ENCODE results near the gene DYNLT2B. TPM values are rescaled to one million over a fixed set of nuclear protein-coding genes. Genes with fewer than 3 reads are reported as not detected.
A peak's percentile ranks its signal among the peaks of the same experiment; 100 is the strongest.
"Not testable (repeated sequence)": the region's sequence is repeated elsewhere in the genome, so short reads cannot be mapped to it uniquely, and the experiment has no call there.

The DYNLT2B gene
- total and polyA plus RNA-seq, 4 donors: 1.1 to 3.7 (median 2.9) TPM

DNA sequence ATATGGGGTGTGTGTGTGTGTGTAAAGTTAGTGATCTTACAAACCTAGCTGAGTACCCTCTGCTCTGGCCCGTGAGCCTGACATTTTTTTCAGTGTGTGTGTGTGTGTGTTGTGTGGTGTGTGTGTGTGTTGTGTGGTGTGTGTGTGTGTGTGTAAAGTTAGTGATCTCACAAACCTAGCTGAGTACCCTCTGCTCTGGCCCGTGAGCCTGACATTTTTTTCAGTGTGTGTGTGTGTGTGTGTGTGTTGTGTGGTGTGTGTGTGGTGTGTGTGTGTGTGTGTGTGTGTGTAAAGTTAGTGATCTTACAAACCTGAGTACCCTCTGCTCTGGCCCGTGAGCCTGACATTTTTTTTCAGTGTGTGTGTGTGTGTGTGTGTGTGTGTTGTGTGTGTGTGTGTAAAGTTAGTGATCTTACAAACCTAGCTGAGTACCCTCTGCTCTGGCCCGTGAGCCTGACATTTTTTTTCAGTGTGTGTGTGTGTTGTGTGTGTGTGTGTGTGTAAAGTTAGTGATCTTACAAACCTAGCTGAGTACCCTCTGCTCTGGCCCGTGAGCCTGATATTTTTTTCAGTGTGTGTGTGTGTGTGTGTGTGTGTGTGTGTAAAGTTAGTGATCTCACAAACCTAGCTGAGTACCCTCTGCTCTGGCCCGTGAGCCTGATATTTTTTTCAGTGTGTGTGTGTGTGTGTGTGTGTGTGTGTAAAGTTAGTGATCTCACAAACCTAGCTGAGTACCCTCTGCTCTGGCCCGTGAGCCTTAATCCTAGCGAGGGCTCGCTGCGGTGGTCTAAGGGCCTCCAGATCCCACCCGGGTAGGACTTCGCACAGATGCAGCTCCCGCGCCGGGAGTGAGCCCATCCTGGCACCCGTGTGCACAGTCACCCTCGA, 997 bp downstream of the DYNLT2B start:
- WGBS: 20% methylated on average over 17 of the region's 17 CpGs
- Histone ChIP-seq H3K27ac (ENCODE audit: low read depth in 1 of 2, low read length in 2 of 2) (peak overlapping the region; percentile 87 to 88), H3K4me3 (ENCODE audit: low read depth in 1 of 3, low read length in 3 of 3) (peak overlapping the region; percentile 67 to 97 (median 71))
- not testable (repeated sequence) for H3K9me3 ChIP-seq (ENCODE audit: control insufficient read depth in 4 of 4, low read length in 3 of 4); DNase-seq (ENCODE audit: low spot score); H3K4me1 ChIP-seq (ENCODE audit: control insufficient read depth in 4 of 4, insufficient read depth in 4 of 4, low read length in 3 of 4); H3K9ac ChIP-seq (ENCODE audit: low read depth in 1 of 2, low read length in 2 of 2); H3K27me3 ChIP-seq (ENCODE audit: control insufficient read depth in 4 of 4, insufficient read depth in 4 of 4, low read length in 3 of 4); H3K36me3 ChIP-seq (ENCODE audit: control insufficient read depth in 4 of 4, insufficient read depth in 3 of 4, low read depth in 1 of 4, low read length in 3 of 4)

DNA sequence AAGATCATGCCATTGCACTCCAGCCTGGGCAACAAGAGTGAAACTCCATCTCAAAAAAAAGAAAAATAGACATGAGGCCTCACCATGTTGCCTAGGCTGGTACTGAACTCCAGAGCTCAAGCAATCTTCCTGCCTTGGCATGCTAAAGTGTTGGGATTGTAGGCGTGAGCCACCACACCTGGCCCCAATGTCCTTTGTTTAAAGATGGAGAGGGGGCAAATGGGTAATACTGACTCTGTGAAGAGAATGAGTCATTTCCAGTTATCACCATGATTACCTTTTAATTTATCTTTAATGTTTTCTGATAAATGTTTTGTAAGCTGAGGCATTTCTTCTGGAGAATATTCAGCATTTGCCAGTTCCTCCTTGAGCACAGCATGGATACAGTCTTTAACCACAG, 2.2 kb downstream of the DYNLT2B start:
- no peak overlapping the region for H3K9ac ChIP-seq (ENCODE audit: low read depth in 1 of 2, low read length in 2 of 2)
- DNase-seq (ENCODE audit: low spot score): no peak
- H3K27ac ChIP-seq (ENCODE audit: low read depth in 1 of 2, low read length in 2 of 2): no peak overlapping the region
- peaks cover 0 to 8% (median 2%) of the 10 kb centered on the region in 4 donors for H3K4me1 ChIP-seq (ENCODE audit: control insufficient read depth in 4 of 4, insufficient read depth in 4 of 4, low read length in 3 of 4)
- H3K27me3 ChIP-seq (ENCODE audit: control insufficient read depth in 4 of 4, insufficient read depth in 4 of 4, low read length in 3 of 4): no peaks in the 10 kb centered on the region
- WGBS: 98% methylated on average over 1 of the region's 1 CpG
- TF ChIP-seq NR2F2 (IDR thresholded peaks at IDR 0.05): no peak
- TF ChIP-seq RAD21 (IDR thresholded peaks at IDR 0.05): no peak
- no peak for TF ChIP-seq FOXA2 (IDR thresholded peaks at IDR 0.05)
- no peak for TF ChIP-seq GABPA (IDR thresholded peaks at IDR 0.05 in 1 of 2, conservative IDR thresholded peaks at IDR 0.05 in 1 of 2)
- TF ChIP-seq, protein P1, sequence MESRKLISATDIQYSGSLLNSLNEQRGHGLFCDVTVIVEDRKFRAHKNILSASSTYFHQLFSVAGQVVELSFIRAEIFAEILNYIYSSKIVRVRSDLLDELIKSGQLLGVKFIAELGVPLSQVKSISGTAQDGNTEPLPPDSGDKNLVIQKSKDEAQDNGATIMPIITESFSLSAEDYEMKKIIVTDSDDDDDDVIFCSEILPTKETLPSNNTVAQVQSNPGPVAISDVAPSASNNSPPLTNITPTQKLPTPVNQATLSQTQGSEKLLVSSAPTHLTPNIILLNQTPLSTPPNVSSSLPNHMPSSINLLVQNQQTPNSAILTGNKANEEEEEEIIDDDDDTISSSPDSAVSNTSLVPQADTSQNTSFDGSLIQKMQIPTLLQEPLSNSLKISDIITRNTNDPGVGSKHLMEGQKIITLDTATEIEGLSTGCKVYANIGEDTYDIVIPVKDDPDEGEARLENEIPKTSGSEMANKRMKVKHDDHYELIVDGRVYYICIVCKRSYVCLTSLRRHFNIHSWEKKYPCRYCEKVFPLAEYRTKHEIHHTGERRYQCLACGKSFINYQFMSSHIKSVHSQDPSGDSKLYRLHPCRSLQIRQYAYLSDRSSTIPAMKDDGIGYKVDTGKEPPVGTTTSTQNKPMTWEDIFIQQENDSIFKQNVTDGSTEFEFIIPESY (IDR thresholded peaks at IDR 0.05): no peak
- no peak for TF ChIP-seq TAF1 (conservative IDR thresholded peaks at IDR 0.05)
- TF ChIP-seq RXRA (IDR thresholded peaks at IDR 0.05): no peak
- TF ChIP-seq, protein P2, sequence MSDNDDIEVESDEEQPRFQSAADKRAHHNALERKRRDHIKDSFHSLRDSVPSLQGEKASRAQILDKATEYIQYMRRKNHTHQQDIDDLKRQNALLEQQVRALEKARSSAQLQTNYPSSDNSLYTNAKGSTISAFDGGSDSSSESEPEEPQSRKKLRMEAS (IDR thresholded peaks at IDR 0.05): no peak
- TF ChIP-seq SP1 (IDR thresholded peaks at IDR 0.05): no peak
- TF ChIP-seq YY1 (IDR thresholded peaks at IDR 0.05): no peak
- TF ChIP-seq FOXA1 (IDR thresholded peaks at IDR 0.05): no peak
- no peak for TF ChIP-seq JUND (IDR thresholded peaks at IDR 0.05)
- no peak overlapping the region for H3K4me3 ChIP-seq (ENCODE audit: low read depth in 1 of 3, low read length in 3 of 3)
- no peaks in the 10 kb centered on the region for H3K36me3 ChIP-seq (ENCODE audit: control insufficient read depth in 4 of 4, insufficient read depth in 3 of 4, low read depth in 1 of 4, low read length in 3 of 4)
- H3K9me3 ChIP-seq (ENCODE audit: control insufficient read depth in 4 of 4, low read length in 3 of 4): no peaks in the 10 kb centered on the region

DNA sequence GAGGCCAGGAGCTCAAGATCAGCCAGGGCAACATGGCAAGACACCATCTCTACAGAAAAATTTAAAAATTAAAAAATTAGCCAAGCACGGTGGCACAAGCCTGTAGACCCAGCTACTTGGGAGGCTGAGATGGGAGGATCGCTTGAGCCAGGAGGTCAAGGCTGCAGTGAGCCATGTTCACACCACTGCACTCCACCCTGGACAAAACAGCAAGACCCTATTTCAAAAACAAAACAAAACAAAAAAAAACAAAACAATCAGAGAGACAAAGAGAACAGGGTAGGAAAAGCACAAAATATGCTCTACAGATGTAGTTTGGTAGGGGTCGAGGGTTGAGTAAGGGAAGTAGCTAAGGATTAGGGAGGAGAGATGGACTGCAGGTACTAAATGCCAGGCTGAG, 3.4 kb downstream of the DYNLT2B start:
- WGBS: 94% methylated on average over 3 of the region's 3 CpGs
- Histone ChIP-seq H3K27ac (ENCODE audit: low read depth in 1 of 2, low read length in 2 of 2) (no peak overlapping the region), H3K4me1 (ENCODE audit: control insufficient read depth in 4 of 4, insufficient read depth in 4 of 4, low read length in 3 of 4) (peaks cover 0 to 8% (median 2%) of the 10 kb centered on the region in 4 donors), H3K4me3 (ENCODE audit: low read depth in 1 of 3, low read length in 3 of 3) (no peak overlapping the region), H3K27me3 (ENCODE audit: control insufficient read depth in 4 of 4, insufficient read depth in 4 of 4, low read length in 3 of 4) (no peaks in the 10 kb centered on the region), H3K9me3 (ENCODE audit: control insufficient read depth in 4 of 4, low read length in 3 of 4) (no peaks in the 10 kb centered on the region), H3K36me3 (ENCODE audit: control insufficient read depth in 4 of 4, insufficient read depth in 3 of 4, low read depth in 1 of 4, low read length in 3 of 4) (no peaks in the 10 kb centered on the region), H3K9ac (ENCODE audit: low read depth in 1 of 2, low read length in 2 of 2) (no peak overlapping the region)
- DNase-seq (ENCODE audit: low spot score): no peak
- TF ChIP-seq, protein P2 (IDR thresholded peaks at IDR 0.05): no peak
- TF ChIP-seq NR2F2 (IDR thresholded peaks at IDR 0.05) (no peak), YY1 (IDR thresholded peaks at IDR 0.05) (no peak), HNF4A (conservative IDR thresholded peaks at IDR 0.05) (no peak)
- TF ChIP-seq, protein P1 (IDR thresholded peaks at IDR 0.05): no peak

- H3K36me3 ChIP-seq (ENCODE audit: control insufficient read depth in 4 of 4, insufficient read depth in 3 of 4, low read depth in 1 of 4, low read length in 3 of 4); H3K9ac ChIP-seq (ENCODE audit: low read depth in 1 of 2, low read length in 2 of 2); H3K27me3 ChIP-seq (ENCODE audit: control insufficient read depth in 4 of 4, insufficient read depth in 4 of 4, low read length in 3 of 4); H3K4me1 ChIP-seq (ENCODE audit: control insufficient read depth in 4 of 4, insufficient read depth in 4 of 4, low read length in 3 of 4); H3K27ac ChIP-seq (ENCODE audit: low read depth in 1 of 2, low read length in 2 of 2); DNase-seq (ENCODE audit: low spot score); H3K4me3 ChIP-seq (ENCODE audit: low read depth in 1 of 3, low read length in 3 of 3); H3K9me3 ChIP-seq (ENCODE audit: control insufficient read depth in 4 of 4, low read length in 3 of 4): not testable (repeated sequence)
- WGBS: 90% methylated on average over 7 of the region's 7 CpGs
Observed at GRCh38 chr3:196314086-196314485, 4.0 kb downstream of the DYNLT2B start.

DNA sequence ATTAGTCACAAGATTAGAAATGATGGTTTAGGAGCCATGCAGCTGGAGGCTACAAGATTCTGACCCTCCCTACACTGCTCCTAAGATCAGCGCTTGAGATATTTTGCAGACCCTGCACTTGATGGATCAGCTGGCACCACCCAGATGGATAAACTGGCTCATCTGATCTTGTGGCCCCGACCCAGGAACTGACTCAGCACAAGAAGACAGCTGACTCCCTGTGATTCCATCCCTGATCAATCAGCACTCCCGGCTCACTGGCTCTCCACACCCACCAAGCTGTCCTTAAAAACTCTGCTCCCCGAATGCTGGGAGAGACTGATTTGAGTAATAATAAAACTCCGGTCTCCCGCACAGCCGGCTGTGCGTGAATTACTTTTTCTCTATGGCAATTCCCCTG, 15.1 kb downstream of the DYNLT2B start:
- H3K27me3 ChIP-seq (ENCODE audit: control insufficient read depth in 4 of 4, insufficient read depth in 4 of 4, low read length in 3 of 4); H3K4me1 ChIP-seq (ENCODE audit: control insufficient read depth in 4 of 4, insufficient read depth in 4 of 4, low read length in 3 of 4); H3K9me3 ChIP-seq (ENCODE audit: control insufficient read depth in 4 of 4, low read length in 3 of 4); DNase-seq (ENCODE audit: low spot score); H3K27ac ChIP-seq (ENCODE audit: low read depth in 1 of 2, low read length in 2 of 2); H3K9ac ChIP-seq (ENCODE audit: low read depth in 1 of 2, low read length in 2 of 2); H3K36me3 ChIP-seq (ENCODE audit: control insufficient read depth in 4 of 4, insufficient read depth in 3 of 4, low read depth in 1 of 4, low read length in 3 of 4); H3K4me3 ChIP-seq (ENCODE audit: low read depth in 1 of 3, low read length in 3 of 3): not testable (repeated sequence)
- 80% methylated on average over 8 of the region's 8 CpGs for WGBS

Measured in liver (tissue), 9 donors.